Measurements from ENCODE around the gene SULT1E1. TPM values are rescaled to one million over a fixed set of nuclear protein-coding genes. Genes with fewer than 3 reads are reported as not detected.

SULT1E1 gene
- total and polyA plus RNA-seq, 9 donors: 27.6 to 68.5 (median 35.3) TPM

DNA sequence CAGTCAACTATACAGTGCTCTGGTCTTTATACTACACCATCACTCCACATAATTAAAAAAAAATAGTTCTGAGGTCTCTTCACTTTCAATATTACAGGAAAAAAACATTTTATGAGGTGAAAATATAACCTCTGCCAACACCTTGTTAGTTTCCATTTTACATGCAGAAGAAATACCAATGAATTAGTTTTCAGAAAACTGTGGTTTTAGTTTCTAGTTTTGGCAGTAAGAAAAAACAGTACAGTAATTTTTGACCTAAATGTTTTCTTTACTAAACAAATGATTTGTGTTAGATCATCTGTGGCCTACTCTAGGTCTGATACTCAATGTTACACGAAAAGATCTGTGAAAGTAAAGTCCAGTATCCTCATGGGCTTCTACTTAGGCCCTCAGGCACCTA, 10.0 kb downstream of the SULT1E1 start:
- H3K27ac ChIP-seq (ENCODE audit: low read length): no peak overlapping the region
- no CpG with 5 or more reads among the region's 1 CpG for WGBS (ENCODE audit: insufficient coverage)
- DNase-seq: no peak
- no peaks in the 10 kb centered on the region for H3K36me3 ChIP-seq (ENCODE audit: control insufficient read depth, insufficient read depth, low read length)
- no peaks in the 10 kb centered on the region for H3K27me3 ChIP-seq (ENCODE audit: control insufficient read depth, insufficient read depth, low read length)
- H3K9me3 ChIP-seq (replicated peaks; ENCODE audit: control insufficient read depth, low read depth, low read length): no peaks in the 10 kb centered on the region
- no peak overlapping the region for H3K4me3 ChIP-seq (ENCODE audit: low read length)
- H3K4me1 ChIP-seq (ENCODE audit: control insufficient read depth, insufficient read depth, low read length): no peaks in the 10 kb centered on the region

- peak; percentile 15 for DNase-seq
These were observed 10.6 kb downstream of the SULT1E1 start for GRCh38 chr4:69849297-69849696.

GRCh38 chr4:69848028-69848427, 11.9 kb downstream of the SULT1E1 start:
- no peak overlapping the region for H3K27ac ChIP-seq (ENCODE audit: low read length)
- no peak for DNase-seq
- WGBS (ENCODE audit: insufficient coverage): no CpG with 5 or more reads among the region's 1 CpG
- no peaks in the 10 kb centered on the region for H3K9me3 ChIP-seq (replicated peaks; ENCODE audit: control insufficient read depth, low read depth, low read length)
- H3K4me3 ChIP-seq (ENCODE audit: low read length): no peak overlapping the region
- no peaks in the 10 kb centered on the region for H3K36me3 ChIP-seq (ENCODE audit: control insufficient read depth, insufficient read depth, low read length)
- no peaks in the 10 kb centered on the region for H3K4me1 ChIP-seq (ENCODE audit: control insufficient read depth, insufficient read depth, low read length)
- H3K27me3 ChIP-seq (ENCODE audit: control insufficient read depth, insufficient read depth, low read length): no peaks in the 10 kb centered on the region

More at GRCh38 chr4:69849297-69849696, 10.6 kb downstream of the SULT1E1 start:
- no peak overlapping the region for H3K27ac ChIP-seq (ENCODE audit: low read length)
- no peak overlapping the region for H3K4me3 ChIP-seq (ENCODE audit: low read length)
- no peaks in the 10 kb centered on the region for H3K4me1 ChIP-seq (ENCODE audit: control insufficient read depth, insufficient read depth, low read length)
- no peaks in the 10 kb centered on the region for H3K9me3 ChIP-seq (replicated peaks; ENCODE audit: control insufficient read depth, low read depth, low read length)
- no peaks in the 10 kb centered on the region for H3K36me3 ChIP-seq (ENCODE audit: control insufficient read depth, insufficient read depth, low read length)
- no CpG with 5 or more reads among the region's 3 CpGs for WGBS (ENCODE audit: insufficient coverage)
- H3K27me3 ChIP-seq (ENCODE audit: control insufficient read depth, insufficient read depth, low read length): no peaks in the 10 kb centered on the region

DNA sequence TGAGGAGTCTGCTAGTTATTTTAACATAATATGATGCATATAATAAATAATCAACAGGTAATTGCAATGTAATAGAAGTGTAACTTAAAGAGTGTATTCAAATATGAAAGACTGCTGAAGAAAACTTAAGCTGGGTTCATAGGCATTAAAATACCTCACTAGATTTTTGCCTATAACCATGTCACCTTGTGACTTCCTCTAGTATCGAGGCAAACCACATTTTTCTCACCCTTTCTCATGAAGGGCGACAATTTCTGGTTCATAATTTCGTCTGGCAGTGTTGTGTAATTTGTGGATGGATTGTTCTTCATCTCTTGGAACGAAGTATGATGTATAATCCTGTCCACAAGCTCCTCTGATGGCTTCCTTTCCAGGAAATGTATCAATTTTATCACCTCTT, 16.0 kb downstream of the SULT1E1 start:
- no CpG with 5 or more reads among the region's 4 CpGs for WGBS (ENCODE audit: insufficient coverage)
- Histone ChIP-seq H3K4me3 (ENCODE audit: low read length) (no peak overlapping the region), H3K9me3 (replicated peaks; ENCODE audit: control insufficient read depth, low read depth, low read length) (no peaks in the 10 kb centered on the region), H3K27ac (ENCODE audit: low read length) (no peak overlapping the region), H3K27me3 (ENCODE audit: control insufficient read depth, insufficient read depth, low read length) (no peaks in the 10 kb centered on the region), H3K4me1 (ENCODE audit: control insufficient read depth, insufficient read depth, low read length) (no peaks in the 10 kb centered on the region), H3K36me3 (ENCODE audit: control insufficient read depth, insufficient read depth, low read length) (no peaks in the 10 kb centered on the region)
- DNase-seq: no peak

DNA sequence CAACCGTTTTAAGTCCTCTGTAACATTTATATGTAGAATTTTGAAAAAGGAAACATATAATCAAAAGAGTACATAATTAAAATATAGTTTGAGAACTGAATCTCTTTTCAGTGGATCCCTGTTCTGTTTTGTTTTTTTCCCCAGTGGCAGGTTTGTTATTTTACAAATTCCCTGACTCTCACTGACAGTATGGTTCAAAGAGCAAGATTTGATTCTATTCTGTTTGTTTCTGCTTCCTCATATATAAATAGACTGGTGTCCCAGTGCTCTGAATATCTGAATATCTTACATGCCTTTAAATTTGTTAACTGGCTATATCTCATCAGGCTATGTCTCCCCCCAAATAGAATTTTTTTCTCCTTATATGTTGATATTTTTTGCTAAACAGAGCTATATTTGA, 16.6 kb downstream of the SULT1E1 start:
- Histone ChIP-seq H3K27ac (ENCODE audit: low read length) (no peak overlapping the region), H3K27me3 (ENCODE audit: control insufficient read depth, insufficient read depth, low read length) (no peaks in the 10 kb centered on the region), H3K36me3 (ENCODE audit: control insufficient read depth, insufficient read depth, low read length) (no peaks in the 10 kb centered on the region), H3K9me3 (replicated peaks; ENCODE audit: control insufficient read depth, low read depth, low read length) (no peaks in the 10 kb centered on the region), H3K4me3 (ENCODE audit: low read length) (no peak overlapping the region), H3K4me1 (ENCODE audit: control insufficient read depth, insufficient read depth, low read length) (no peaks in the 10 kb centered on the region)
- DNase-seq: no peak
- WGBS (ENCODE audit: insufficient coverage): no CpG with 5 or more reads among the region's 1 CpG

DNA sequence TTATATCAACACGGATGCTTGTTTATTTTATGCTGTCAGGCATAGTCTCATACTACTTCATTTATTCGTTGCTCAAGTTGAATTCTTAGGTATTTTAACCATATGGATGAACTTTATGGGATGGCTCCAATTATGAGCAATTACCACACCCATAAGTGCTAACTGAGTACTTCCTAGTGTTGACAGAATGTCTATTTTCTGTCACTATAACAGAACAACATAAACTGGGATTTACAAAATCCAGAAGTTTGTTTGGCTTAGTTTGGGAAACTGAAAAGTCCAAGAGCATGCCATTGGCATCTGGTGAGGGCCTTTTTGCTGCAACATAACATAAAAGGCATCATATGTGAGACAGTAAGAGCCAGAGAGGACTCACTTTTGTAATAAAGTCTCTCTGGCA, 21.0 kb downstream of the SULT1E1 start:
- no peak overlapping the region for H3K27ac ChIP-seq (ENCODE audit: low read length)
- H3K4me1 ChIP-seq (ENCODE audit: control insufficient read depth, insufficient read depth, low read length): no peaks in the 10 kb centered on the region
- H3K9me3 ChIP-seq (replicated peaks; ENCODE audit: control insufficient read depth, low read depth, low read length): no peaks in the 10 kb centered on the region
- no peaks in the 10 kb centered on the region for H3K27me3 ChIP-seq (ENCODE audit: control insufficient read depth, insufficient read depth, low read length)
- no CpG with 5 or more reads among the region's 2 CpGs for WGBS (ENCODE audit: insufficient coverage)
- H3K36me3 ChIP-seq (ENCODE audit: control insufficient read depth, insufficient read depth, low read length): no peaks in the 10 kb centered on the region
- no peak overlapping the region for H3K4me3 ChIP-seq (ENCODE audit: low read length)
- DNase-seq: peak; percentile 25

DNA sequence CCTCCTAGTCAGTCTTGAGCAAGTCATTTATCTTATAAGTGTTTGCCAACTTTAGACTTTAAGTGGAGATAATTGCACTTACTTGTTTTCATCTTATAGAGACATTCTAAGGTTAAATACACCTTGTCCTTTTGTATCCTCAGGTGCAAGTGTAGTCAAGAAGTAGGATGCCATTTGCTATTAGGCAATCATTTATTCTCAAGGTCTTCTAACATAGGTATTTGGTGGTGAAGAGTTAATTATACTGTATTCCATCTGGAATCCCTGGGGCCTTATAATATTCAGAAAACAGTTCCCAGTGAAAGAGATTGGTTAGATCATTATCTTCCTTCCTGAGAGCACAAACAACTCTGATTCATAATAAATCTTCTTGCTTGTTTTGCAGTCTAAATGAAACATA, 23.7 kb downstream of the SULT1E1 start:
- Histone ChIP-seq H3K4me1 (ENCODE audit: control insufficient read depth, insufficient read depth, low read length) (no peaks in the 10 kb centered on the region), H3K36me3 (ENCODE audit: control insufficient read depth, insufficient read depth, low read length) (no peaks in the 10 kb centered on the region), H3K9me3 (replicated peaks; ENCODE audit: control insufficient read depth, low read depth, low read length) (no peaks in the 10 kb centered on the region), H3K4me3 (ENCODE audit: low read length) (no peak overlapping the region), H3K27ac (ENCODE audit: low read length) (no peak overlapping the region), H3K27me3 (ENCODE audit: control insufficient read depth, insufficient read depth, low read length) (no peaks in the 10 kb centered on the region)
- no peak for DNase-seq

DNA sequence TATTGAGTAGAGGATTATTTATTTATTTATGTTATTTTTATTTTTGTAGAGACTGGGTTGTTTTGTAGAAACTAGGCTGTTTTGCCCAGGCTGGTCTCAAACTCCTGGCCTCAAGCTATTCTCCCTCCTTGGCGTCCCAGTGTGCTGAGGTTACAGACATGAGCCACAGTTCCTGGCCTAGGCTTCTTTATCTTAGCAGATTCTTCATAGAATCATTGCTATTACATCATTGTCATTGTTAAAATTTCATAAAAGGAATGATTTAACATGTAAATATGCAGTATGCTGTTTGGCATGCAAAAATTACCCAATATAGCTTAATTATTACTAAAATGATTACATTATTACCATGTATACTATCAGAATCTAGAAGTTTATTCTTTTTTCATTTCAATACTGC, 24.2 kb downstream of the SULT1E1 start:
- H3K36me3 ChIP-seq (ENCODE audit: control insufficient read depth, insufficient read depth, low read length): no peaks in the 10 kb centered on the region
- H3K4me3 ChIP-seq (ENCODE audit: low read length): no peak overlapping the region
- H3K27me3 ChIP-seq (ENCODE audit: control insufficient read depth, insufficient read depth, low read length): no peaks in the 10 kb centered on the region
- H3K4me1 ChIP-seq (ENCODE audit: control insufficient read depth, insufficient read depth, low read length): no peaks in the 10 kb centered on the region
- no CpG with 5 or more reads among the region's 1 CpG for WGBS (ENCODE audit: insufficient coverage)
- H3K9me3 ChIP-seq (replicated peaks; ENCODE audit: control insufficient read depth, low read depth, low read length): no peaks in the 10 kb centered on the region
- DNase-seq: no peak
- H3K27ac ChIP-seq (ENCODE audit: low read length): no peak overlapping the region

GRCh38 chr4:69833251-69833650, 26.7 kb downstream of the SULT1E1 start:
- WGBS (ENCODE audit: insufficient coverage): no CpG with 5 or more reads among the region's 1 CpG
- no peaks in the 10 kb centered on the region for H3K27me3 ChIP-seq (ENCODE audit: control insufficient read depth, insufficient read depth, low read length)
- H3K27ac ChIP-seq (ENCODE audit: low read length): no peak overlapping the region
- H3K9me3 ChIP-seq (replicated peaks; ENCODE audit: control insufficient read depth, low read depth, low read length): no peaks in the 10 kb centered on the region
- H3K36me3 ChIP-seq (ENCODE audit: control insufficient read depth, insufficient read depth, low read length): no peaks in the 10 kb centered on the region
- DNase-seq: no peak
- no peak overlapping the region for H3K4me3 ChIP-seq (ENCODE audit: low read length)
- peaks cover 13% of the 10 kb centered on the region for H3K4me1 ChIP-seq (ENCODE audit: control insufficient read depth, insufficient read depth, low read length)

DNA sequence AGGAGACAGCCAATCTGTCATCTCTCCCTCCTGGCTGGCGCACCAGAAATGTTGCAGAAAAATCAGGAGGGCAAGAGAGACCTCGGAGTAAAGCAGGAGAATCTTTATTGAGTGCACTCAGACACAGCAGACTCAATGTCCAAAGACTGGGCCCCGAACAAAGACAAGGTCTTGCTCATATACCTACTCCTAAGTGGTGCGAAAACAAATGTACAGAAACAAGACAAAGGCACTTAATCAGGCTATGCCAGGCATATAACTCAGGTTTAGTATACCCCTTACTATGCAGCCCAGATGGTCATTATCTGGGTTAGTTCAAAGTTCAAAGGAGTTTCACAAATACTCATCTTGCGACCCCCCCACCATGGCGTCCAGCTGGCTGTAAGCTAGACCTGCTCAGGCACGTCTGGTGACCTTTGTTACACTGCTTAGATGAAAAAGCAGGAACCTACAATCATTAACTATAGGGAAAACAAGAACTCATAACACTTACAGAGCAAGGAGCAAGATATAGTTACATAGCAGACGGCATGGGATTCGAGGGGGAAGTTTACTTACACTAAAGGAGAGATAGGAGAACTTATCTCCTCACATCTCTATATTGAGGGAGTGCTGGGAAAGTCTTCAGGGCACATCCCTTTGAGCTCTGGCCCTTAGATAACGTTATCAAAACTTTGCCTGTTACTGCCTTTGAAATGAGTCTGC, 27.5 kb downstream of the SULT1E1 start:
- no peaks in the 10 kb centered on the region for H3K9me3 ChIP-seq (replicated peaks; ENCODE audit: control insufficient read depth, low read depth, low read length)
- 84% methylated on average over 3 of the region's 10 CpGs for WGBS (ENCODE audit: insufficient coverage)
- no peak overlapping the region for H3K27ac ChIP-seq (ENCODE audit: low read length)

More for the DNA sequence above, 27.5 kb downstream of the SULT1E1 start:
- Histone ChIP-seq H3K27me3 (ENCODE audit: control insufficient read depth, insufficient read depth, low read length) (no peaks in the 10 kb centered on the region), H3K4me3 (ENCODE audit: low read length) (no peak overlapping the region), H3K4me1 (ENCODE audit: control insufficient read depth, insufficient read depth, low read length) (peaks cover 13% of the 10 kb centered on the region), H3K36me3 (ENCODE audit: control insufficient read depth, insufficient read depth, low read length) (no peaks in the 10 kb centered on the region)
- no peak for DNase-seq
